Sigmoid colon (tissue), 7 donors: ENCODE results near the gene CDKN2C. TPM values are rescaled to one million over a fixed set of nuclear protein-coding genes. Genes with fewer than 3 reads are reported as not detected.
"Not testable (repeated sequence)": the region's sequence is repeated elsewhere in the genome, so short reads cannot be mapped to it uniquely, and the experiment has no call there.

Experiments
- DNase-seq: peaks from one replicate; pipeline ENCODE4 v3.0.0-alpha.2; 2019
- H3K27ac ChIP-seq, 4 donors: fragments of 200-600 bp; sonication (generic); one replicate each; pipeline ENCODE4 v1.5.1; 2016 to 2019; ENCODE audit warnings: mild to moderate bottlenecking in 1 of 4
- H3K27me3 ChIP-seq, 3 donors: fragments of 200-600 bp; sonication (generic); one replicate each; pipeline ENCODE4 v1.5.1; 2019; ENCODE audit warnings: mild to moderate bottlenecking in 1 of 3
- H3K36me3 ChIP-seq, 4 donors: fragments of 200-600 bp; sonication (generic); one replicate each; pipeline ENCODE4 v1.5.1; 2016 to 2019
- H3K4me1 ChIP-seq, 4 donors: fragments of 200-600 bp; sonication (generic); one replicate each; pipeline ENCODE4 v1.5.1; 2017 to 2019
- H3K4me3 ChIP-seq, 4 donors: fragments of 200-600 bp; sonication (generic); one replicate each; pipeline ENCODE4 v1.5.1; 2017 to 2019; ENCODE audit warnings: mild to moderate bottlenecking in 2 of 4, moderate library complexity in 1 of 4
- H3K9me3 ChIP-seq, 4 donors: fragments of 200-600 bp in 3 of 4; sonication (generic) in 3 of 4; one replicate each; pipeline versions ENCODE4 v1.5.1 to v1.6.1; 2013 to 2019
- CTCF ChIP-seq, 4 experiments: fragments of 450-650 bp in 3 of 4; fragments of 200-600 bp in 1 of 4; IDR thresholded peaks; one replicate each; pipeline ENCODE4 v1.5.1; 2016 to 2019; ENCODE audit warnings: antibody characterized with exemption in 4 of 4, mild to moderate bottlenecking in 3 of 4, moderate library complexity in 2 of 4
- EP300 ChIP-seq, 4 donors: sonication (generic); formaldehyde crosslinking; IDR thresholded peaks; one replicate each; pipeline ENCODE4 v1.6.1; 2017; ENCODE audit warnings: antibody characterized with exemption in 4 of 4
- POLR2A ChIP-seq, 2 donors: fragments of 450-650 bp; IDR thresholded peaks; one replicate each; pipeline ENCODE4 v1.6.1; 2016; ENCODE audit warnings: antibody characterized with exemption in 2 of 2, mild to moderate bottlenecking in 2 of 2, moderate library complexity in 2 of 2
- POLR2AphosphoS5 ChIP-seq, 4 donors: sonication (generic); formaldehyde crosslinking; IDR thresholded peaks; one replicate each; pipeline ENCODE4 v1.6.1; 2017; ENCODE audit warnings: antibody characterized with exemption in 4 of 4
- WGBS, 2 donors: extraction: QIAGEN DNeasy Blood & Tissue Kit; methylation state at CpG; one replicate each; pipeline ENCODE4 v1.1.7; 2013; 5-methylcytosine and 5-hydroxymethylcytosine counted together
- intact Hi-C: fragments of 100-400 bp; cut with DNase I; formaldehyde crosslinking; loops from one replicate; pipeline ENCODE4 v1.15.1; 2023
- polyA plus RNA-seq, 3 donors: library from polyadenylated mRNA; stranded (reverse); fragments of 200-250 nt; gene quantifications; one replicate each; pipeline ENCODE4 v1.2.3, GENCODE V29; 2013
- total RNA-seq, 4 donors: library from RNA; depleted of rRNA; stranded (reverse); fragments of >200 nt; gene quantifications; one replicate each; pipeline ENCODE4 v1.1.0, GENCODE V29; 2016
- donor health status: healthy with polysubstance abuse.
- donor health status: Bipolar disorder and iron deficiency.
- donor health status: healthy.

Gene CDKN2C
- total and polyA plus RNA-seq, 7 donors = 10.9 to 31.7 (median 25.8) TPM

GRCh38 chr1:50929376-50929958, 40.6 kb upstream of the CDKN2C start:
- Histone ChIP-seq H3K4me3 (no peak overlapping the region), H3K27ac (no peak overlapping the region), H3K9me3 (no peaks in the 10 kb centered on the region), H3K27me3 (no peaks in the 10 kb centered on the region), H3K36me3 (no peaks in the 10 kb centered on the region), H3K4me1 (peaks cover 0 to 9% (median 0%) of the 10 kb centered on the region in 4 donors)
- intact Hi-C loops = loop anchor here (5.0 kb wide), 3 partner anchors 33 to 263 kb away; partner anchors contain the start of gene FAF1
- WGBS, 2 donors = 28 to 61% methylated on average over 2 of the region's 2 CpGs
- TF ChIP-seq EP300 (IDR thresholded peaks at IDR 0.05) (no peak), CTCF (IDR thresholded peaks at IDR 0.05) (peak; percentile 7 to 56 (median 43)), POLR2A (IDR thresholded peaks at IDR 0.05) (no peak), POLR2AphosphoS5 (IDR thresholded peaks at IDR 0.05) (no peak)
- no peak for DNase-seq

GRCh38 chr1:50930193-50930592, 39.9 kb upstream of the CDKN2C start:
- H3K36me3 ChIP-seq = no peaks in the 10 kb centered on the region
- intact Hi-C loops = loop anchor here (5.0 kb wide), 1 partner anchor 153 kb away; no protein-coding TSS in a partner anchor
- no peak overlapping the region for H3K27ac ChIP-seq
- peaks cover 0 to 9% (median 0%) of the 10 kb centered on the region in 4 donors for H3K4me1 ChIP-seq
- no peak for DNase-seq
- no peak for TF ChIP-seq POLR2AphosphoS5 (IDR thresholded peaks at IDR 0.05)
- TF ChIP-seq POLR2A (IDR thresholded peaks at IDR 0.05) = no peak
- TF ChIP-seq EP300 (IDR thresholded peaks at IDR 0.05) = no peak
- no peaks in the 10 kb centered on the region for H3K9me3 ChIP-seq
- no peaks in the 10 kb centered on the region for H3K27me3 ChIP-seq
- H3K4me3 ChIP-seq = no peak overlapping the region

GRCh38 chr1:50930965-50931737, 38.9 kb upstream of the CDKN2C start:
- Histone ChIP-seq H3K9me3 (no peaks in the 10 kb centered on the region), H3K4me3 (no peak overlapping the region), H3K36me3 (no peaks in the 10 kb centered on the region), H3K27ac (no peak overlapping the region), H3K4me1 (peaks cover 0 to 10% (median 0%) of the 10 kb centered on the region in 4 donors), H3K27me3 (no peaks in the 10 kb centered on the region)
- WGBS, 2 donors = 65 to 78% methylated on average over 6 of the region's 6 CpGs
- intact Hi-C loops = loop anchor here (5.0 kb wide), 1 partner anchor 154 kb away; no protein-coding TSS in a partner anchor
- TF ChIP-seq CTCF (IDR thresholded peaks at IDR 0.05) = no peak
- TF ChIP-seq EP300 (IDR thresholded peaks at IDR 0.05) = no peak
- no peak for TF ChIP-seq POLR2A (IDR thresholded peaks at IDR 0.05)
- no peak for TF ChIP-seq POLR2AphosphoS5 (IDR thresholded peaks at IDR 0.05)
- DNase-seq = no peak

GRCh38 chr1:50932043-50932442, 38.0 kb upstream of the CDKN2C start:
- peaks cover 0 to 18% (median 0%) of the 10 kb centered on the region in 4 donors for H3K4me1 ChIP-seq
- H3K4me3 ChIP-seq, DNase-seq, H3K27me3 ChIP-seq, H3K9me3 ChIP-seq, H3K36me3 ChIP-seq, H3K27ac ChIP-seq: not testable (repeated sequence)
- intact Hi-C loops = loop anchor here (5.0 kb wide), 1 partner anchor 155 kb away; no protein-coding TSS in a partner anchor
- 96% methylated on average over 4 of the region's 4 CpGs for WGBS, 2 donors

GRCh38 chr1:50933770-50934169, 36.3 kb upstream of the CDKN2C start:
- not testable (repeated sequence) for H3K27ac ChIP-seq, H3K27me3 ChIP-seq, DNase-seq, H3K4me3 ChIP-seq, H3K9me3 ChIP-seq, H3K36me3 ChIP-seq
- peaks cover 0 to 18% (median 0%) of the 10 kb centered on the region in 4 donors for H3K4me1 ChIP-seq
- WGBS, 2 donors = 87 to 90% methylated on average over 3 of the region's 3 CpGs
- intact Hi-C loops = loop anchor here (5.0 kb wide), 1 partner anchor 156 kb away; no protein-coding TSS in a partner anchor

- Histone ChIP-seq H3K36me3 (no peaks in the 10 kb centered on the region), H3K4me3 (no peak overlapping the region), H3K9me3 (no peaks in the 10 kb centered on the region), H3K27me3 (no peaks in the 10 kb centered on the region), H3K4me1 (peaks cover 0 to 14% (median 0%) of the 10 kb centered on the region in 4 donors), H3K27ac (no peak overlapping the region)
- intact Hi-C loops = loop anchor here (5.0 kb wide), 1 partner anchor 158 kb away; no protein-coding TSS in a partner anchor
- DNase-seq = no peak
- TF ChIP-seq POLR2AphosphoS5 (IDR thresholded peaks at IDR 0.05) (no peak), EP300 (IDR thresholded peaks at IDR 0.05) (no peak)
Observed at GRCh38 chr1:50934838-50935237, 35.2 kb upstream of the CDKN2C start.

GRCh38 chr1:50935276-50935675, 34.8 kb upstream of the CDKN2C start:
- DNase-seq, intact Hi-C loops: not testable (repeated sequence)
- WGBS, 2 donors = 93 to 94% methylated on average over 2 of the region's 2 CpGs

More at GRCh38 chr1:50935276-50935675, 34.8 kb upstream of the CDKN2C start:
- H3K36me3 ChIP-seq, H3K9me3 ChIP-seq, H3K4me1 ChIP-seq, H3K27ac ChIP-seq, H3K27me3 ChIP-seq, H3K4me3 ChIP-seq: not testable (repeated sequence)
